D721Med (cell line): ENCODE results near the gene TLCD3A.

Source experiments
- DNase-seq: peaks from one replicate; pipeline ENCODE4 v3.0.0; 2011; ENCODE audit warnings: low spot score; ENCODE audit not compliant: insufficient read length
- FAIRE-seq: peaks from 2 replicates; lab custom pipeline; 2011; peaks lifted over from hg19 to GRCh38; lab: Jason Lieb, UNC
- CTCF ChIP-seq: IDR thresholded peaks from 2 replicates; pipeline ENCODE4 v1.5.1; 2012; ENCODE audit warnings: mild to moderate bottlenecking, control low read depth; ENCODE audit not compliant: insufficient read depth; ENCODE audit errors: missing control alignments

TLCD3A gene

GRCh38 chr17:791829-792228, 59.4 kb downstream of the TLCD3A start:
- DNase-seq: no peak
- no peak for TF ChIP-seq CTCF
- no peak for FAIRE-seq

- FAIRE-seq (no peak), DNase-seq (no peak)
- TF ChIP-seq CTCF: no peak
Measured at GRCh38 chr17:792277-792676, 59.9 kb downstream of the TLCD3A start.
